ENCODE data around the gene UIMC1. TPM values are rescaled to one million over a fixed set of nuclear protein-coding genes. Genes with fewer than 3 reads are reported as not detected.

Gene UIMC1
- polyA plus RNA-seq, 4 donors, result 17.8 to 25.2 (median 21.8) TPM

DNA sequence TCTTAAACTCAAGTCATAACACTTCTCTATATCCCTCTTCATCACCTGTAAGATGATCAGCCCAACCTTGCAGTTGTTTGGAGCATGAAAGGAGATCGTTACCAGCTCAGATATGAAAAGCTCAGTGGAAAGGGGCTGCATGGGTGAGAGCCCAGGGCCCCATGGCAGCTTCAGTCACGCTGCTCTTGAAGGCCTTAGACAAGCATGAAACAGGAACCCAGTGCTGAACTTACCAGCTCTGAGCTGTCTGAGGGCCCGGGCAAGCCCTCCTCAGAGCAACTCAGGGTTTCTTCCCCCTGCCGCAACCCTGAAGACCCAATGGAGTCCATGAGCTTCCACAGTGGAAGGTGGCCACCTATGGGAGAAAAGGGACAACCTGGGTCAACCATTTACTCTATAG lies 110.7 kb downstream of the UIMC1 start:
- H3K27me3 ChIP-seq (ENCODE audit: control insufficient read depth in 3 of 3, insufficient read depth in 3 of 3, low read length in 3 of 3), result peaks cover 0 to 9% (median 0%) of the 10 kb centered on the region in 3 donors
- no peak for FAIRE-seq

DNA sequence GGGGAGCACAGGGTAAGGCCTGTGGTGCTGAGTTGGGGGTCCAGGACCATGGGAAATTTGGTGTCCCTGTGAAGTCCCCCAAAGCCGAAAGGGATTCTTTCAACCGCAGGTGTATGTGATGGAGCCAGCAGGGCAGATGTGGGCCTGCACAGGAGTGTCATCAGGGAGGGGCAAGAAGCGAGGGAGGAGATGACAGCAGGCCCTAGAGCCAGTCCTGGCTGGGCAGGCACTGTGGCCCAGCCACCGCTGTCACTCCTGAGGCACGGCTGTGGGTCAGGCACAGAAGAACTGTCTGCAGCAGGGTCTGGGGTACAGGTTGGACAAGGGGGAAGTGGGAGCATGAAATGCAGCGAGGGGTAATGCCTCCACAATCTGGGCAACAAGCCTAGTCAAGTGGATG lies 112.3 kb downstream of the UIMC1 start:
- FAIRE-seq (no peak), DNase-seq (no peak)
- Histone ChIP-seq H3K4me1 (ENCODE audit: control insufficient read depth in 3 of 3, insufficient read depth in 2 of 3, low read depth in 1 of 3, low read length in 2 of 3) (no peaks in the 10 kb centered on the region), H3K36me3 (ENCODE audit: control insufficient read depth in 3 of 3, insufficient read depth in 2 of 3, low read depth in 1 of 3, low read length in 3 of 3) (no peaks in the 10 kb centered on the region), H3K27ac (ENCODE audit: low read depth in 1 of 3, low read length in 2 of 3) (no peak overlapping the region), H3K9me3 (ENCODE audit: control insufficient read depth in 2 of 2, insufficient read depth in 1 of 2, low read depth in 1 of 2, low read length in 1 of 2) (no peaks in the 10 kb centered on the region), H3K27me3 (ENCODE audit: control insufficient read depth in 3 of 3, insufficient read depth in 3 of 3, low read length in 3 of 3) (peaks cover 0 to 9% (median 0%) of the 10 kb centered on the region in 3 donors), H3K4me3 (ENCODE audit: low read depth in 1 of 3, low read length in 3 of 3) (no peak overlapping the region)
- WGBS, 3 donors, result 83 to 91% (median 90%) methylated on average over 6 of the region's 6 CpGs

More for the DNA sequence above, 110.7 kb downstream of the UIMC1 start:
- H3K36me3 ChIP-seq (ENCODE audit: control insufficient read depth in 3 of 3, insufficient read depth in 2 of 3, low read depth in 1 of 3, low read length in 3 of 3), result peaks cover 0 to 3% (median 0%) of the 10 kb centered on the region in 3 donors
- H3K4me3 ChIP-seq (ENCODE audit: low read depth in 1 of 3, low read length in 3 of 3), result no peak overlapping the region
- H3K4me1 ChIP-seq (ENCODE audit: control insufficient read depth in 3 of 3, insufficient read depth in 2 of 3, low read depth in 1 of 3, low read length in 2 of 3), result no peaks in the 10 kb centered on the region
- H3K9me3 ChIP-seq (ENCODE audit: control insufficient read depth in 2 of 2, insufficient read depth in 1 of 2, low read depth in 1 of 2, low read length in 1 of 2), result no peaks in the 10 kb centered on the region
- no peak for DNase-seq
- H3K27ac ChIP-seq (ENCODE audit: low read depth in 1 of 3, low read length in 2 of 3), result no peak overlapping the region
- WGBS, 3 donors, result 81 to 88% (median 86%) methylated on average over 4 of the region's 4 CpGs

DNA sequence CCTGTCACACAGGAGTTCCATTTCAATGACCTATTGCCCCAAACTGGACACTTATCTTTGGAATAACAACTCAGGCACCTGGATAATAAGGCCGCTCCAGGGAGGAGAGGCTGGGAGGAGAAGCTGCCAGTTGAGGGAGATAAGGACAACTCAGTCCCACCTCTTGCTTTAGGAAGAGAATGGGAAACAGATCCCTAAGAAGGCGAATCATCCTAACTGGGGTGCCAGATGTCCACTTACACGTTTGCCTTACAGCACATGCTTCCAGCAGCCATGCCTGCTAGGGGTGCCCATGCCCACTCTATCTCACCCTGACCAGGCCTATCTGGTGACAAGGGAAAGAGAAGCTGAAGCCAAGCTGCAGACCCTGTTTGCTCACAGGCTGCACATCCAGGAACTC lies 113.9 kb downstream of the UIMC1 start:
- Histone ChIP-seq H3K9me3 (ENCODE audit: control insufficient read depth in 2 of 2, insufficient read depth in 1 of 2, low read depth in 1 of 2, low read length in 1 of 2) (no peaks in the 10 kb centered on the region), H3K27ac (ENCODE audit: low read depth in 1 of 3, low read length in 2 of 3) (no peak overlapping the region), H3K4me1 (ENCODE audit: control insufficient read depth in 3 of 3, insufficient read depth in 2 of 3, low read depth in 1 of 3, low read length in 2 of 3) (no peaks in the 10 kb centered on the region), H3K36me3 (ENCODE audit: control insufficient read depth in 3 of 3, insufficient read depth in 2 of 3, low read depth in 1 of 3, low read length in 3 of 3) (no peaks in the 10 kb centered on the region), H3K27me3 (ENCODE audit: control insufficient read depth in 3 of 3, insufficient read depth in 3 of 3, low read length in 3 of 3) (peaks cover 0 to 9% (median 0%) of the 10 kb centered on the region in 3 donors), H3K4me3 (ENCODE audit: low read depth in 1 of 3, low read length in 3 of 3) (no peak overlapping the region)
- DNase-seq (no peak), FAIRE-seq (no peak)
- WGBS, 3 donors, result 51 to 59% (median 53%) methylated on average over 3 of the region's 3 CpGs

DNA sequence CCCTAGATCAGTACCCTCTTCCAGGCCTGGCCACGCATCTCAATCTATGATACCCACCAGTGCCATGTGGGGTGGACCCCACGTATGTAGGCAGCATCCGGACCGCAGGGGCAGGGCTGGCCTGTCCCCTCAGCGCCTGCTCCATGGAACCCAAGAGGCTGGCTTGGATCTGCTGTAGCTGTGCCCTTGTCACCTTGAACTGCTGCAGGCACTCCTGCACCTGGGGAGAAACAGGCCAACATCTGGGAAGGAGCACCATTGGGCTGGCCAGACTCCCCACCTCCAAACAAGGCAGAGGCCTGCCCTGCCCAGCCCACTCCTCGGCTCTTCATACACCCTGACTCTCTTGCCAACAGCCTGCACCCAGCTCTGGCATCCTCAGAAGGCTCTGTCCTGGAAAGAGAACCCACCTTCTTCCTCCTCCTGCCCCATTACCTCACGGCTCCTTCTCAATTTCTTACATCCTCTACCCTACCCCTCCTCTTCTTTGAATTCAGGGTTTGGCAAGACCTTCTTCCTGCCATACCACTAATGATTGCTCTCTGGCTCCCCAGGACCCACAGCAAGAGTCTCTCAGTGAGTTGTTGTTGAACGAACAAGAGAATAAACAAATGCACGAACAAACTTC lies 115.1 kb downstream of the UIMC1 start:
- DNase-seq, result no peak

DNA sequence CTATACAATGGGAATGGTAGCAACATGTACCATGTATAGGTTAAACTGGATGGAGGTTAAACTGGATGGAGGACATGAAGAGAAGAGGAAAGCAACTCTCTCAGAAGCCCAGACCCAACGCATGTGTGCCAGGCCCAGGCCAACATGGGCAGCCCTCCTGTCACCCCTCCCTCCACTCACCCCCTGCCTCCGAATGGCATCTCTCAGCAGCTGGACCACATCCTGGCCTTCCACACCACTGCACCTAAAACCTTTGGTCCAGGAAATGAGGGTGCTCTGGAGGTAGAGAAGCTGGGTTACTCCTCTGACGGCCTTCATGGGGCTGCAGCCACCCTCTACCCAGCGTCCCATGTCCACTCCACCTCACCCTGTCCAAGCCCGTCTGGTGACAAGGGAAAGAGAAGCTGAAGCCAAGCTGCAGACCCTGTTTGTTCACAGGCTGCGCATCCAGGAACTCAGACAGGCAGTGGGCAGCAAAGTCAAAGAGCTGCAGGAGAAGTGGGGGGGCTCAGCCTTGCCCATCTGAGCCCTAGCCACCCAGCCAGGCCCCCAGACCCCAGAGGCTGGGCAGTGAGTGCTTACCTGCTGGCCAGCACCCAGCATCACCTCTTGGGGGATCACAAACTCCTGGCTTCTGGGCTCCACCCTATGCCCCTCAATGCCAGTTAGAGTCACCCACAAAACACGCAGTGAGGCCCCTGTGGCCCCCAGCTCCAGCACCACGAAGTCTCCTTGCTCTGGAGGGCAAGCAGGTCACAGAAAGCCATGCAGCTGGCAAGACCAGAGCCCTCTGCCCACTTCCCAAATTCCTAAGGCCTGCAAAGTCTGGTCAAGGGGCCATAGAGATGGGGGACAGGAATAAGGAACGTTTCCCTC lies 115.9 kb downstream of the UIMC1 start:
- H3K9me3 ChIP-seq (ENCODE audit: control insufficient read depth in 2 of 2, insufficient read depth in 1 of 2, low read depth in 1 of 2, low read length in 1 of 2), result no peaks in the 10 kb centered on the region
- H3K27ac ChIP-seq (ENCODE audit: low read depth in 1 of 3, low read length in 2 of 3), result no peak overlapping the region
- no peak for FAIRE-seq
- H3K4me3 ChIP-seq (ENCODE audit: low read depth in 1 of 3, low read length in 3 of 3), result no peak overlapping the region
- H3K4me1 ChIP-seq (ENCODE audit: control insufficient read depth in 3 of 3, insufficient read depth in 2 of 3, low read depth in 1 of 3, low read length in 2 of 3), result no peaks in the 10 kb centered on the region
- 64 to 76% (median 75%) methylated on average over 9 of the region's 9 CpGs for WGBS, 3 donors
- H3K36me3 ChIP-seq (ENCODE audit: control insufficient read depth in 3 of 3, insufficient read depth in 2 of 3, low read depth in 1 of 3, low read length in 3 of 3), result no peaks in the 10 kb centered on the region
- no peak for DNase-seq
- peaks cover 0 to 4% (median 0%) of the 10 kb centered on the region in 3 donors for H3K27me3 ChIP-seq (ENCODE audit: control insufficient read depth in 3 of 3, insufficient read depth in 3 of 3, low read length in 3 of 3)

More for the DNA sequence above, 115.1 kb downstream of the UIMC1 start:
- Histone ChIP-seq H3K4me3 (ENCODE audit: low read depth in 1 of 3, low read length in 3 of 3) (no peak overlapping the region), H3K27me3 (ENCODE audit: control insufficient read depth in 3 of 3, insufficient read depth in 3 of 3, low read length in 3 of 3) (peaks cover 0 to 4% (median 0%) of the 10 kb centered on the region in 3 donors), H3K36me3 (ENCODE audit: control insufficient read depth in 3 of 3, insufficient read depth in 2 of 3, low read depth in 1 of 3, low read length in 3 of 3) (no peaks in the 10 kb centered on the region), H3K27ac (ENCODE audit: low read depth in 1 of 3, low read length in 2 of 3) (no peak overlapping the region), H3K4me1 (ENCODE audit: control insufficient read depth in 3 of 3, insufficient read depth in 2 of 3, low read depth in 1 of 3, low read length in 2 of 3) (no peaks in the 10 kb centered on the region), H3K9me3 (ENCODE audit: control insufficient read depth in 2 of 2, insufficient read depth in 1 of 2, low read depth in 1 of 2, low read length in 1 of 2) (no peaks in the 10 kb centered on the region)
- 72 to 83% (median 76%) methylated on average over 9 of the region's 9 CpGs for WGBS, 3 donors
- no peak for FAIRE-seq

DNA sequence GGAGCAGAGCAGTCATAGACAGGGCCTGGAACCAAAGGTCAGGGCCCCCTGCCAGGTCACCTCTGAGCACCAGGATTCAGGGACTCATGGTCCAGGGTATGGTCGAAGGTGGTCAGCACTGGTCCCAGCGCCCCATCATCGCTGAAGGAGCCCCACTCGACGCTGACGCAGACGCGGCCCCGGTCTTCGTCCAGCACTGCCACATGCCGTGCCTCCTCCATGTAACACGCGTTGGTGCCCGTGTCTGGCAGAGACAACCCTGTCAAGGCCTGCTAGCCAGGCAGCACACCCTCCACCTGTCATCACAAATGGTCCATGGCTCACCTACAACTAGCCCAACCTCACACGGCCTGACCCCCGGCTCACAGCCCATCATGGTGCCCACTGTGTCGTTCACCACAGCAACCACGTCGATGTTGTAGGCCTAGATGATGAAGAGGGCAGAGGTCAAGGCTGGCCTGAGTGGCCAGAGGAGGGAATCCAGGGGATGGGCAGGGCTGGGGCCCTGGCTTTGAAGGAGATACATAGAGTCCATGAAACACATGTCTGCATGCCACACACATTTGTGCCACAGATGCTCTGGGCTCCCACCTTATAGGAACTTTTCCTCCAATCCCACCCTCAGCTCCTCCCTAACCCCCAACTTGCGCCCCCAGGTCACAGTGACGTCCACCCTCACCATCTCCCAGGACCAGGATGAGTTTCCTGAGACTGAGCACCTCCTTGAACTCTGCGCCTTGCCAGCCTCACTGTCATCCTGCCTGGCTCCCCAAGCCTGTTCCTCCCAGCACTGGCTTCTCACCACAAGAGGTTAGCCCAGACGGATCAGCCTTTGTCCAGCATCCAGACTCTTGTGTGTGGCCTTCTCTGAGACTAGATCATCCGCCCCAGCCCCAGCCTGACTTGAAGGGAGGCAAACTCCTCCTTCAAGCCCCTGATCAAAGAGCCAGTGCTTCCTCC lies 117.0 kb downstream of the UIMC1 start:
- WGBS, 3 donors, result 84 to 89% (median 88%) methylated on average over 24 of the region's 24 CpGs
- DNase-seq, result no peak
- no peak for FAIRE-seq
- no peak overlapping the region for H3K27ac ChIP-seq (ENCODE audit: low read depth in 1 of 3, low read length in 2 of 3)
- H3K36me3 ChIP-seq (ENCODE audit: control insufficient read depth in 3 of 3, insufficient read depth in 2 of 3, low read depth in 1 of 3, low read length in 3 of 3), result no peaks in the 10 kb centered on the region
- no peaks in the 10 kb centered on the region for H3K9me3 ChIP-seq (ENCODE audit: control insufficient read depth in 2 of 2, insufficient read depth in 1 of 2, low read depth in 1 of 2, low read length in 1 of 2)
- no peaks in the 10 kb centered on the region for H3K4me1 ChIP-seq (ENCODE audit: control insufficient read depth in 3 of 3, insufficient read depth in 2 of 3, low read depth in 1 of 3, low read length in 2 of 3)
- H3K27me3 ChIP-seq (ENCODE audit: control insufficient read depth in 3 of 3, insufficient read depth in 3 of 3, low read length in 3 of 3), result peaks cover 0 to 4% (median 0%) of the 10 kb centered on the region in 3 donors
- no peak overlapping the region for H3K4me3 ChIP-seq (ENCODE audit: low read depth in 1 of 3, low read length in 3 of 3)

DNA sequence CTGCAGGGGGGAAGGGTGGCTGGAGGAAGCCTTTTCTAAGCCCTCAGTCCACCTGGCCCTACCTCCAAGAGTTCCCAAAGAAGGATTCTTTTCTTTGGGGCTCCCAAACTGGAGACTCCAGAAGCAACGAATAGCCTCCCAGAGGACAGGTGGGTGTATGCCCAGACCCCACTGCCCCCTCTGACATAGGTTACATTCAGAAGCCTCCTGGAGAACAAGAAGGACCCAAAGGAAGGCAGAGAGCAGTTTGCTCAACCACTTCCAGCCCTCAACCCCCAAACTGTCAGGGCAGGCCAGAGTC lies 117.8 kb downstream of the UIMC1 start:
- FAIRE-seq, result no peak
- WGBS, 3 donors, result 50 to 77% (median 62%) methylated on average over 1 of the region's 1 CpG

More for the DNA sequence above, 117.8 kb downstream of the UIMC1 start:
- Histone ChIP-seq H3K4me1 (ENCODE audit: control insufficient read depth in 3 of 3, insufficient read depth in 2 of 3, low read depth in 1 of 3, low read length in 2 of 3) (no peaks in the 10 kb centered on the region), H3K36me3 (ENCODE audit: control insufficient read depth in 3 of 3, insufficient read depth in 2 of 3, low read depth in 1 of 3, low read length in 3 of 3) (no peaks in the 10 kb centered on the region), H3K27me3 (ENCODE audit: control insufficient read depth in 3 of 3, insufficient read depth in 3 of 3, low read length in 3 of 3) (peaks cover 0 to 5% (median 0%) of the 10 kb centered on the region in 3 donors), H3K9me3 (ENCODE audit: control insufficient read depth in 2 of 2, insufficient read depth in 1 of 2, low read depth in 1 of 2, low read length in 1 of 2) (no peaks in the 10 kb centered on the region), H3K27ac (ENCODE audit: low read depth in 1 of 3, low read length in 2 of 3) (no peak overlapping the region), H3K4me3 (ENCODE audit: low read depth in 1 of 3, low read length in 3 of 3) (no peak overlapping the region)
- DNase-seq, result no peak

Measured in small intestine (tissue), 7 donors.